ENCODE results near the gene HMG20A. TPM values are rescaled to one million over a fixed set of nuclear protein-coding genes. Genes with fewer than 3 reads are reported as not detected.

Gene HMG20A
- polyA plus RNA-seq, 1 experiment = 31.0 TPM

DNA sequence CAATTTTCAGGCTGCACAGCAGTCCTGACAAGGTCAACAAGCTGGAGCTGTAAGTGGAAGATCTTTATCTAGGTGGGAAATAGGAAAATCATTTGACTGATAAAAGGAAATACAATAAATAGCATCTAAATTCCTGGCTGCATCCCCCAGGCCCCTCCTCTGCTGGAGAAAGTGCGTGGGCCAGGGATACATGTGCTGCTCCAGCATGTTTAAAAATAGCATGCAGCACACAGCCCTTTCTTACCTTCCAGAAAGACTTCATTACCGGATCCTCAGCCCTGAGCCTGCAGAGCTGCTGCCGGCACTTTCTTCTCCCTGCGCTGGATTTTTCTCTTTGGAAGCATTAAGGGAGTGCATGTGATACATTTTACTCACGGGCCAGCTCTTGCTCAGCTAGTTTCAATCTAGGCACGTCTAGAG lies 77.3 kb downstream of the HMG20A start:
- no peak overlapping the region for H3K4me3 ChIP-seq (ENCODE audit: low read depth, low read length)
- H3K36me3 ChIP-seq (ENCODE audit: control insufficient read depth, insufficient read depth, low read length) = no peaks in the 10 kb centered on the region
- ChIA-PET POLR2A (interaction anchor here (1.3 kb wide), 1 partner anchor 80 kb away, joined by 5 read pairs; no protein-coding TSS in a partner anchor), CTCF (interaction anchor here (0.7 to 6.6 kb wide), 16 partner anchors 16 to 475 kb away, joined by 3 to 71 read pairs (median 6); partner anchors contain the start of gene PEAK1)
- TF ChIP-seq, protein P1, sequence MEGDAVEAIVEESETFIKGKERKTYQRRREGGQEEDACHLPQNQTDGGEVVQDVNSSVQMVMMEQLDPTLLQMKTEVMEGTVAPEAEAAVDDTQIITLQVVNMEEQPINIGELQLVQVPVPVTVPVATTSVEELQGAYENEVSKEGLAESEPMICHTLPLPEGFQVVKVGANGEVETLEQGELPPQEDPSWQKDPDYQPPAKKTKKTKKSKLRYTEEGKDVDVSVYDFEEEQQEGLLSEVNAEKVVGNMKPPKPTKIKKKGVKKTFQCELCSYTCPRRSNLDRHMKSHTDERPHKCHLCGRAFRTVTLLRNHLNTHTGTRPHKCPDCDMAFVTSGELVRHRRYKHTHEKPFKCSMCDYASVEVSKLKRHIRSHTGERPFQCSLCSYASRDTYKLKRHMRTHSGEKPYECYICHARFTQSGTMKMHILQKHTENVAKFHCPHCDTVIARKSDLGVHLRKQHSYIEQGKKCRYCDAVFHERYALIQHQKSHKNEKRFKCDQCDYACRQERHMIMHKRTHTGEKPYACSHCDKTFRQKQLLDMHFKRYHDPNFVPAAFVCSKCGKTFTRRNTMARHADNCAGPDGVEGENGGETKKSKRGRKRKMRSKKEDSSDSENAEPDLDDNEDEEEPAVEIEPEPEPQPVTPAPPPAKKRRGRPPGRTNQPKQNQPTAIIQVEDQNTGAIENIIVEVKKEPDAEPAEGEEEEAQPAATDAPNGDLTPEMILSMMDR (IDR thresholded peaks at IDR 0.05; ENCODE audit: insufficient read depth, low read depth, low read length) = no peak
- H3K27me3 ChIP-seq (ENCODE audit: control insufficient read depth, insufficient read depth, low read length) = no peaks in the 10 kb centered on the region
- no peak for DNase-seq (ENCODE audit: low read depth)

DNA sequence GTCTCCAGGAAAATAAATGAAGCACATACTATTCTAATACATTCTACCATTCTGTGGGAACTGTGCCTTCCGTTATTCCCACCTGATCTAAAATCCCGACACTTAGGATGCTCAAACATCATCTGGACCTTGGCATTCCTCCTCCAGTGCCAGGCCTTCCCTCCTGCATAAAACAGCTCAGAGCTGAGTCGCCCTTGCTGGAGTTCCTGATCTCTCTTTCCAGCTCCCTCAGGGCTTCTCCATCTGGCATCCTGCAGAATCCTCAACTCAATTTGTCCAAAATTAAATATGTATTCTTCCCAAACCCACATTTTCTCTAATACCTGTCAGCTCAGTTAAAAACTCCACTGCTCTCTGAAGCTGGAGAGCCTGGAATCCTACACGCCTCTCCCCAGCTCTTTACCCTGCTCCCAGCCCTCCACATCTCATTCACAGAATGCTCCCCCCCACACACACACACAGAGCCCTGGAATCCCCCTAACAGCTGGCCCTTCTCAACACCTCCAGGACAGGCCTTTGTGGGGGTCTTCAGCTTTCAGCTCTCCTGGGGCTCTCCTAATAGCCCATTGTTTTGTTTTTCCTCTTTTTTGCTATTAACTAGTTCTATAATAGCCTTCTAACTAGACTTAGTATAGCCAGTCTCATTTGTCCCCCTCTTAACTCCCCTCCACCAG lies 78.5 kb downstream of the HMG20A start:
- H3K36me3 ChIP-seq (ENCODE audit: control insufficient read depth, insufficient read depth, low read length) = no peaks in the 10 kb centered on the region
- TF ChIP-seq, protein P1 (IDR thresholded peaks at IDR 0.05; ENCODE audit: insufficient read depth, low read depth, low read length) = no peak
- no peak for DNase-seq (ENCODE audit: low read depth)
- no peak overlapping the region for H3K4me3 ChIP-seq (ENCODE audit: low read depth, low read length)
- POLR2A ChIA-PET = no interaction called here
- H3K27me3 ChIP-seq (ENCODE audit: control insufficient read depth, insufficient read depth, low read length) = no peaks in the 10 kb centered on the region
- CTCF ChIA-PET = interaction anchor here (0.7 to 6.6 kb wide), 5 partner anchors 38 to 381 kb away, joined by 3 to 71 read pairs (median 3); no protein-coding TSS in a partner anchor

DNA sequence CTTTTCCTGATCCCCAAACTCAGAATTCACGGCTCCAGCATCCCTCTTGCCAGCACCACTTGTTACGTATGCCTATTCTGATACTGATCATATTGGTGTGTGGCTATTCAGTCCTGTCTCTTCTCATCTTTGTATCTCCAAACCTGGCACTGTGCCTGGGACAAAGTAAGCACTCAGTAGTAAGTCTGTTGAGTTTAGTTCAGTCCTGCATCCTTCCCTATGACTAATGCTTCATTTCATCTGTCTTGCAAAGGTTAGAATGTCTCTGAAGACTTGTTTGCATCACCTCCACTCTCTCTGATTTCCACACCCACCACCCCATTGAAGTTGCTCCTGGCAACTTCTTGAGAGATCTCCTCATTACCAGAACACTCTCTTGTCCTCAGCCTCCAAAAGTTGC lies 80.3 kb downstream of the HMG20A start:
- POLR2A ChIA-PET = no interaction called here
- Histone ChIP-seq H3K36me3 (ENCODE audit: control insufficient read depth, insufficient read depth, low read length) (no peaks in the 10 kb centered on the region), H3K4me3 (ENCODE audit: low read depth, low read length) (no peak overlapping the region), H3K27me3 (ENCODE audit: control insufficient read depth, insufficient read depth, low read length) (no peaks in the 10 kb centered on the region)
- CTCF ChIA-PET = interaction anchor here (1.2 to 5.0 kb wide), 2 partner anchors 40 to 42 kb away, joined by 3 to 71 read pairs; no protein-coding TSS in a partner anchor
- DNase-seq (ENCODE audit: low read depth) = no peak
- TF ChIP-seq, protein P1 (IDR thresholded peaks at IDR 0.05; ENCODE audit: insufficient read depth, low read depth, low read length) = no peak

DNA sequence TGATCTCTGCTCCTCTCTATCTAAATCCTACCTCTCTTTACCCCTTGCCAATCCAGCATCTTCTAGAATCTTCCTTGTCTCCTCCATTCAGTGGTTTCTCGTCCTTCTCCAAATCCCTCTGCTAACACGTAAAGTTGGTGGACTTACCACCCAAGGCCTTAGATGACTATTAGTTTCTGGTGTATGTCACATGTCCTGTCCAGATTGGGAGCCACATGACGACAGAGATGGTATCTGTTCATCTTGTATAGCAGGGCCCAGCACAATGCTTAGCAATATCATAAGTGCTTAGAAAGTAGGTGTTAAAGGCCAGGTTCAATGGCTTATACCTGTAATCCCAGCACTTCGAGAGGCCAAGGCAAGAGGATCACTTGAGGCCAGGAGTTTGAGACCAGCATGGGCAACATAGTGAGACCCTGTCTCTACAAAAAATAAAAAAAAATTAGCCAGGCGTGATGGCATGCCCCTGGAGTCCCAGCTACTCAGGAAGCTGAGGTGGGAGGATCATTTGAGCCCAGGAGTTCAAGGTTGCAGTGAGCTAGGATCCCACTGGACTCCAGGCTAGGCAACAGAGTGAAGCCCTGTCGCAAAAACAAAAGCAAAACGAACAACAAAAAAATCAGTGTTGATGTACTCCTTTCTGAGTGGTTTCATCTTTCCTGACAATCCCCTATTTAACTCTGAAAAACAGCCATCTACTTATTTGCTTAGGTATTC lies 81.8 kb downstream of the HMG20A start:
- TF ChIP-seq, protein P1 (IDR thresholded peaks at IDR 0.05; ENCODE audit: insufficient read depth, low read depth, low read length) = no peak
- ChIA-PET CTCF (interaction anchor here (1.5 kb wide), 1 partner anchor 41 kb away, joined by 4 read pairs; no protein-coding TSS in a partner anchor), POLR2A (no interaction called here)
- Histone ChIP-seq H3K36me3 (ENCODE audit: control insufficient read depth, insufficient read depth, low read length) (no peaks in the 10 kb centered on the region), H3K27me3 (ENCODE audit: control insufficient read depth, insufficient read depth, low read length) (no peaks in the 10 kb centered on the region), H3K4me3 (ENCODE audit: low read depth, low read length) (no peak overlapping the region)
- DNase-seq (ENCODE audit: low read depth) = no peak

DNA sequence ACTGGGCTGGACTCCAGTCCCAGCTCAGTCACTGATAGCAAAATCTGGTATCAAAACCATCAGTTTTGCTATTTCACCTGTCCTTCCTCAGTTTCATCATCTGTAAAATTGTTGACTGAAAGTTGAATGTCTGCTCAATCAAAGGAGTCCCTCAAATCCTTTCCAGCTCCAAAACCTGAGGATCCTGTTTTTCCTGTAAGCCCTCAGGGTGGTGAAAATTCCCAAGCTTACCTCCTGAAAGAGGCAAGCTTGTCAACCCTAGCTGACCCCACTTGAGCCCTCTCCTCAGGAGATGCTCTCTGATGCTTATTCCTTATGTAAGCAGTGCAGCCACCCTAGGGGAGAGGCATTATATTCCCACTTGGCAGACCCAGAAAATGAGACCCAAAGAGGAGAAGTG lies 82.6 kb downstream of the HMG20A start:
- Histone ChIP-seq H3K27me3 (ENCODE audit: control insufficient read depth, insufficient read depth, low read length) (no peaks in the 10 kb centered on the region), H3K4me3 (ENCODE audit: low read depth, low read length) (no peak overlapping the region), H3K36me3 (ENCODE audit: control insufficient read depth, insufficient read depth, low read length) (no peaks in the 10 kb centered on the region)
- POLR2A ChIA-PET = no interaction called here
- DNase-seq (ENCODE audit: low read depth) = no peak
- CTCF ChIA-PET = interaction anchor here (1.5 kb wide), 1 partner anchor 40 kb away, joined by 4 read pairs; no protein-coding TSS in a partner anchor
- TF ChIP-seq, protein P1 (IDR thresholded peaks at IDR 0.05; ENCODE audit: insufficient read depth, low read depth, low read length) = no peak
